ENCODE measurements around the gene TEDDM1. TPM values are rescaled to one million over a fixed set of nuclear protein-coding genes. Genes with fewer than 3 reads are reported as not detected.

Gene TEDDM1
- total RNA-seq, 4 donors from 2014 or later = not detected

DNA sequence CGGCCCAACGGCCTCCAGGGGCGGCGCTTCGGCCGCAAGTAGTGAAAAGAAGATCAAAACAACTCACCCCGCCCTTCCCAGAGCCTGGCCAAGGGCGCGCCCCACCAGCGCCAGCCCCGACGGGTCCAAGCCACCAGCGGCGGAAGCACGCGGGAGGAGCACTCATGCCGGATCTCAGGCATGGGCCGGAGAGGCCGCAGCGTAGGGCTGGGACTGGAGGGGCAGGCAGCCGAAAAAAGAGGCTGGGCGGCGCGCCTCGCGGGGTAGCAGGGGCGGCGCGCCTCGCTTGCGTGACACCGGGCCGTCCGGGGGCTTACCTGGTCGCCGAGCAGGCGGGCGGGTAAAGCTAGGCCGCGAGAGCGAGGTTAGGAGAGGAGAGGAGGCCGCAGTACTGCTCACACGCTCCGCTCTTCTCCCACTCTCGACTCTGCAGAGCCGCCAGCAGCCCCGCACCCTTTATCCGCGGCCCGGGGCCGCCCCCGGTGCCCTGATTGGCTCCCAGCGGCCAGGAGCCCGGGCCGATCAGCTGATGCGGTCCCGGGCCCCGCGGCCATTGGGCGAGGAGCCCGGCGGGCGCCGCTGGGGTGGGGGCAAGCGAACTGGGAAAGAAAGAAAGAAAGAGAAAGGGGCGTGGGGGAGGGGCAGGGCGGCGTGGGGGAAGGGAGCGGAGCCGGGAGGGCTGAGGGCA, 9.0 kb downstream of the TEDDM1 start, which contains the start of gene GLUL:
TSS of gene GLUL (minus strand) at position 429 of the 688 bp plus-strand sequence. CDS start 3,053 bp downstream, outside the sequence.
- peak within 1 kb of the TSS; percentile 67 to 100 (median 94) for H3K4me3 ChIP-seq
- TF ChIP-seq, protein P1, sequence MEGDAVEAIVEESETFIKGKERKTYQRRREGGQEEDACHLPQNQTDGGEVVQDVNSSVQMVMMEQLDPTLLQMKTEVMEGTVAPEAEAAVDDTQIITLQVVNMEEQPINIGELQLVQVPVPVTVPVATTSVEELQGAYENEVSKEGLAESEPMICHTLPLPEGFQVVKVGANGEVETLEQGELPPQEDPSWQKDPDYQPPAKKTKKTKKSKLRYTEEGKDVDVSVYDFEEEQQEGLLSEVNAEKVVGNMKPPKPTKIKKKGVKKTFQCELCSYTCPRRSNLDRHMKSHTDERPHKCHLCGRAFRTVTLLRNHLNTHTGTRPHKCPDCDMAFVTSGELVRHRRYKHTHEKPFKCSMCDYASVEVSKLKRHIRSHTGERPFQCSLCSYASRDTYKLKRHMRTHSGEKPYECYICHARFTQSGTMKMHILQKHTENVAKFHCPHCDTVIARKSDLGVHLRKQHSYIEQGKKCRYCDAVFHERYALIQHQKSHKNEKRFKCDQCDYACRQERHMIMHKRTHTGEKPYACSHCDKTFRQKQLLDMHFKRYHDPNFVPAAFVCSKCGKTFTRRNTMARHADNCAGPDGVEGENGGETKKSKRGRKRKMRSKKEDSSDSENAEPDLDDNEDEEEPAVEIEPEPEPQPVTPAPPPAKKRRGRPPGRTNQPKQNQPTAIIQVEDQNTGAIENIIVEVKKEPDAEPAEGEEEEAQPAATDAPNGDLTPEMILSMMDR (IDR thresholded peaks at IDR 0.05) = peak in 2 of 5 experiments; percentile 44 to 46
- peak; percentile 45 to 100 for TF ChIP-seq EP300 (IDR thresholded peaks at IDR 0.05)
- TF ChIP-seq POLR2A (IDR thresholded peaks at IDR 0.05) = peak; percentile 100
- peaks cover 0 to 64% (median 33%) of the 10 kb centered on the region in 4 donors for H3K4me1 ChIP-seq
- no peaks in the 10 kb centered on the region for H3K27me3 ChIP-seq
- H3K36me3 ChIP-seq = peaks cover 6 to 46% (median 17%) of the 10 kb centered on the region in 3 donors
- peak within 1 kb of the TSS; percentile 93 to 99 (median 97) for H3K27ac ChIP-seq
- no peaks in the 10 kb centered on the region for H3K9me3 ChIP-seq
- DNase-seq (ENCODE audit: low spot score in 2 of 2) = peak; percentile 92 to 95
- 1 to 2% methylated on average over 20 to 63 of the region's 70 CpGs for WGBS, 2 donors

- WGBS, 2 donors = 1% methylated on average over 24 of the region's 35 CpGs; no CpG with 5 or more reads in 1 of the 2 donors
- peak in 1 of 2 donors; percentile 29 for DNase-seq (ENCODE audit: low spot score in 2 of 2)
- H3K4me3 ChIP-seq = peak overlapping the region; percentile 67 to 100 (median 94)
- peaks cover 12 to 51% (median 23%) of the 10 kb centered on the region in 3 donors for H3K36me3 ChIP-seq
- no peak for TF ChIP-seq EP300 (IDR thresholded peaks at IDR 0.05)
- TF ChIP-seq, protein P1 (IDR thresholded peaks at IDR 0.05) = no peak
- TF ChIP-seq POLR2A (IDR thresholded peaks at IDR 0.05) = no peak
- H3K9me3 ChIP-seq = no peaks in the 10 kb centered on the region
- no peaks in the 10 kb centered on the region for H3K27me3 ChIP-seq
- peaks cover 0 to 64% (median 33%) of the 10 kb centered on the region in 4 donors for H3K4me1 ChIP-seq
- H3K27ac ChIP-seq = peak overlapping the region; percentile 93 to 99 (median 97)
These were observed 9.5 kb downstream of the TEDDM1 start for GRCh38 chr1:182391028-182391361.

GRCh38 chr1:182389619-182390047, 10.8 kb downstream of the TEDDM1 start:
- Histone ChIP-seq H3K9me3 (no peaks in the 10 kb centered on the region), H3K4me1 (peaks cover 0 to 66% (median 27%) of the 10 kb centered on the region in 4 donors), H3K36me3 (peaks cover 20 to 65% (median 34%) of the 10 kb centered on the region in 3 donors), H3K27ac (peak overlapping the region; percentile 93 to 99 (median 97)), H3K4me3 (peak overlapping the region; percentile 67 to 100 (median 94)), H3K27me3 (no peaks in the 10 kb centered on the region)
- DNase-seq (ENCODE audit: low spot score in 2 of 2) = peak in 1 of 2 donors; percentile 49
- 3% methylated on average over 13 of the region's 13 CpGs for WGBS, 2 donors
- TF ChIP-seq, protein P1 (IDR thresholded peaks at IDR 0.05) = no peak
- TF ChIP-seq POLR2A (IDR thresholded peaks at IDR 0.05) = peak; percentile 8 to 33
- peak in 1 of 2 donors; percentile 91 for TF ChIP-seq EP300 (IDR thresholded peaks at IDR 0.05)

DNA sequence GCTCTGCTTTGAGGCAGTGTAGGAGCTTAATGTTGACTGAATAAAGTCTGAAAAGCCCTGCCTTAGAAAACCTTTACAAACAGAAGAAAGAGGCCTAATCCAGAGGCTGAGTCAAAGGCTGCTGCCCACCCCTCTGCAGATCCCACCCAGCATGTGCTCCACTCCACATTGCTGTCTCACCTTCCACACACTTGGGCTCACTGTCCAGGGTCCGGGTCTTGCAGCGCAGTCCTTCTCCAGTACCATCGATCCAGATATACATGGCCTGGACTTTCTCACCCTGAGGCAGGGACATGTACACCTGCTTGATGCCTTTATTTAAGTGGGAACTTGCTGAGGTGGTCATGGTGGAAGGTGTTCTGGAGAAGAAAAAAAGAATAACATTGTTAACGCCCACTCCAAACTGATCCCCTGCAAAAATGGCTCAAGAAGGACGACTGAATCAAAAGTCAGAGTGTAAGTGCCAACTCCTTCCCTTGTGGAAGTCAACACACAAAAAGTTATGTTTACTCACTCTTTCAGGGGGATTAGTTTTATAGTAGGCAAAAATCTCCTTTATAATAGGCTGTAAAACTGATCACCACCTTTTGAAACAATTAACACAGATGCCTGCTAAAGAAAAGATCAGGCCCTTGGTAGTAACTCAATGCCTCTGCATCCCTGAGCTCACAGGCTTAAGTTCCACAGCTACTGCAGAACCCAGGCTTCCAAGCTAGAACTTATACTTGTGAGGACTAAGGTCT, 11.9 kb downstream of the TEDDM1 start:
- 70 to 76% methylated on average over 5 of the region's 5 CpGs for WGBS, 2 donors
- DNase-seq (ENCODE audit: low spot score in 2 of 2) = no peak
- TF ChIP-seq, protein P1 (IDR thresholded peaks at IDR 0.05) = no peak
- peak in 1 of 2 donors; percentile 51 for TF ChIP-seq EP300 (IDR thresholded peaks at IDR 0.05)
- no peaks in the 10 kb centered on the region for H3K9me3 ChIP-seq
- H3K27ac ChIP-seq = peak overlapping the region; percentile 93 to 99 (median 97)
- peaks cover 20 to 75% (median 40%) of the 10 kb centered on the region in 3 donors for H3K36me3 ChIP-seq
- H3K4me1 ChIP-seq = peaks cover 0 to 65% (median 20%) of the 10 kb centered on the region in 4 donors
- H3K27me3 ChIP-seq = no peaks in the 10 kb centered on the region
- H3K4me3 ChIP-seq = peak overlapping the region; percentile 67 to 100 (median 94)
